Esophagus (tissue), 2 donors: ENCODE data around the gene SH3PXD2A. TPM values are rescaled to one million over a fixed set of nuclear protein-coding genes. Genes with fewer than 3 reads are reported as not detected.

ENCODE experiments used
- H3K27ac ChIP-seq, 2 donors: one replicate each; pipeline ENCODE4 v1.5.1; 2013; ENCODE audit warnings: low read depth in 2 of 2, mild to moderate bottlenecking in 2 of 2, inconsistent platforms in 1 of 2, low read length in 1 of 2, moderate library complexity in 1 of 2
- H3K27me3 ChIP-seq, 2 donors: one replicate each; pipeline ENCODE4 v1.6.1; 2013; ENCODE audit warnings: low read length in 2 of 2, control low read depth in 1 of 2, mild to moderate bottlenecking in 1 of 2; ENCODE audit not compliant: insufficient read depth in 2 of 2, control insufficient read depth in 1 of 2
- H3K36me3 ChIP-seq, 2 donors: one replicate each; pipeline ENCODE4 v1.6.1; 2013; ENCODE audit warnings: low read length in 1 of 2; ENCODE audit not compliant: control insufficient read depth in 2 of 2, insufficient read depth in 2 of 2
- H3K4me1 ChIP-seq, 2 donors: one replicate each; pipeline ENCODE4 v1.6.1; 2013; ENCODE audit warnings: low read length in 1 of 2; ENCODE audit not compliant: control insufficient read depth in 2 of 2, insufficient read depth in 2 of 2
- H3K4me3 ChIP-seq, 2 donors: one replicate each; pipeline ENCODE4 v1.5.1; 2013; ENCODE audit warnings: low read length in 2 of 2, mild to moderate bottlenecking in 2 of 2, low read depth in 1 of 2, moderate library complexity in 1 of 2
- H3K9me3 ChIP-seq, 2 donors: one replicate each; pipeline ENCODE4 v1.6.1; 2013; ENCODE audit warnings: mild to moderate bottlenecking in 2 of 2, low read depth in 1 of 2, low read length in 1 of 2, moderate library complexity in 1 of 2; ENCODE audit not compliant: control insufficient read depth in 2 of 2, insufficient read depth in 1 of 2
- WGBS, 2 donors: extraction: QIAGEN DNeasy Blood & Tissue Kit; methylation state at CpG; one replicate each; pipeline ENCODE4 v1.1.7; 2013; 5-methylcytosine and 5-hydroxymethylcytosine counted together
- polyA plus RNA-seq, 2 donors: library from polyadenylated mRNA; stranded (reverse); fragments of 200-250 nt; gene quantifications; one replicate each; pipeline ENCODE4 v1.2.3, GENCODE V29; 2013
- donor health status: healthy with polysubstance abuse.
- donor health status: Bipolar disorder and iron deficiency.

SH3PXD2A gene
- polyA plus RNA-seq, 2 donors, result 14.9 to 34.2 TPM

DNA sequence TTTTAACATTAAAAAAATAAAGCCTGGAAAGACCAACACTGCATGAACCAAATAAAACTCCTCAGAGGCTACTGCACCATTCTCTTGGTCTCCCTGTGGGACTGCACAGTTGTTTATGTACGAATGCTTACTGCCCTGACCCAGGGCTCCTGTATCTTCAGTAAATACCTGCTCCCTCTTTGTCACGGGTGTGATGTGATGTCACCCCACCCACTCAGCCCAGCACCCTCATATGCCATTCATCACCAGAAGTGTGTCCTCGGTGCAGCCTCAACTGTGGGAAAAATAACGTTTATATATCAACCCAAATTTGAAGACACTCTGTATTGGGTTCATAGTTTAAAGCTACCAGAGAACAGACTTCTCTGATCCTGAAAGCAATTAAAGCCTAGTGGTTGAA lies 14.0 kb upstream of the SH3PXD2A start:
- peaks cover 0 to 2% of the 10 kb centered on the region in 2 donors for H3K9me3 ChIP-seq
- no peaks in the 10 kb centered on the region for H3K36me3 ChIP-seq
- peaks cover 0 to 14% of the 10 kb centered on the region in 2 donors for H3K4me1 ChIP-seq
- H3K27me3 ChIP-seq, result no peaks in the 10 kb centered on the region
- no peak overlapping the region for H3K4me3 ChIP-seq
- WGBS, 2 donors, result 45 to 58% methylated on average over 4 of the region's 4 CpGs
- no peak overlapping the region for H3K27ac ChIP-seq

DNA sequence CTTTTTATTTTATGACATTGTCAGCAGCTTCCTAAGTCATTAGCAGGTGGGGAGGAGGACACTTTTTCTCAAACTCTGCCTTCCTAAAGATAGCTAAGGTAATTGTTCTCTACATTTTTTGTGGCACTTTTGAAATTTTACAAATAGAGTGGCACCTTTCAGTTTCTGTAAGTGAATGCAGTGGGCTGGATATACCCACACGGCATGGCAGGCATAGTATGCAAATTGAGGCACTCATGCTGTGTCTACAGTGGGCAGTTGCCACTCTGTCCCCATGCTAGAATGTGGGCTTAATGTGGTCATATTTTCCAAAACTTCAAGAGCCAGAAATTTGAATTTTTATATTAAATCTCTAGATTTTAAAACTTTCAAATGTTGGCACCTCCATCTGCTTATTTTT lies 12.8 kb upstream of the SH3PXD2A start:
- H3K9me3 ChIP-seq, result peaks cover 0 to 2% of the 10 kb centered on the region in 2 donors
- no peaks in the 10 kb centered on the region for H3K27me3 ChIP-seq
- H3K36me3 ChIP-seq, result no peaks in the 10 kb centered on the region
- no peak overlapping the region for H3K27ac ChIP-seq
- H3K4me1 ChIP-seq, result peaks cover 0 to 12% of the 10 kb centered on the region in 2 donors
- H3K4me3 ChIP-seq, result no peak overlapping the region
- 81 to 82% methylated on average over 1 of the region's 1 CpG for WGBS, 2 donors

DNA sequence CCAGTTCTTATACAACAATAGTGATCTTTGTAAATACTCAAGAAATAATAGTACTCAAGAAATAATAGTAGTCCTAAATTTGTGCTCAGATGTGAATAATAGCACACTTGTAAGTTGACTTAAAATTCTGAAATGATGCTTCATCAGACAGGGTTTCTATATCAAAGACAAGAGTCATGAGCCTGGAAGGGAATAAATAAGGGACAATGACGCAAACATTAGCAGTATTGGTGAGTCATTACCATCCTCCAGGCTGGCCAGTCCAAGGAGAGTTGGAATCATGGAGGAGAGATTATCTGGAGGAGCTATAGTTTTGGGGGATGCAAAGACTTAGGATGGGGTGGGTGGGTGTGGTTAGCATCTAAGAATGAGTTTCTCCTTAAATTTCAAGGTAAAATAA lies 6.1 kb upstream of the SH3PXD2A start:
- H3K4me3 ChIP-seq, result no peak overlapping the region
- WGBS, 2 donors, result 78 to 83% methylated on average over 1 of the region's 1 CpG
- H3K4me1 ChIP-seq, result no peaks in the 10 kb centered on the region
- no peaks in the 10 kb centered on the region for H3K36me3 ChIP-seq
- no peak overlapping the region for H3K27ac ChIP-seq
- H3K27me3 ChIP-seq, result no peaks in the 10 kb centered on the region
- peaks cover 0 to 2% of the 10 kb centered on the region in 2 donors for H3K9me3 ChIP-seq

DNA sequence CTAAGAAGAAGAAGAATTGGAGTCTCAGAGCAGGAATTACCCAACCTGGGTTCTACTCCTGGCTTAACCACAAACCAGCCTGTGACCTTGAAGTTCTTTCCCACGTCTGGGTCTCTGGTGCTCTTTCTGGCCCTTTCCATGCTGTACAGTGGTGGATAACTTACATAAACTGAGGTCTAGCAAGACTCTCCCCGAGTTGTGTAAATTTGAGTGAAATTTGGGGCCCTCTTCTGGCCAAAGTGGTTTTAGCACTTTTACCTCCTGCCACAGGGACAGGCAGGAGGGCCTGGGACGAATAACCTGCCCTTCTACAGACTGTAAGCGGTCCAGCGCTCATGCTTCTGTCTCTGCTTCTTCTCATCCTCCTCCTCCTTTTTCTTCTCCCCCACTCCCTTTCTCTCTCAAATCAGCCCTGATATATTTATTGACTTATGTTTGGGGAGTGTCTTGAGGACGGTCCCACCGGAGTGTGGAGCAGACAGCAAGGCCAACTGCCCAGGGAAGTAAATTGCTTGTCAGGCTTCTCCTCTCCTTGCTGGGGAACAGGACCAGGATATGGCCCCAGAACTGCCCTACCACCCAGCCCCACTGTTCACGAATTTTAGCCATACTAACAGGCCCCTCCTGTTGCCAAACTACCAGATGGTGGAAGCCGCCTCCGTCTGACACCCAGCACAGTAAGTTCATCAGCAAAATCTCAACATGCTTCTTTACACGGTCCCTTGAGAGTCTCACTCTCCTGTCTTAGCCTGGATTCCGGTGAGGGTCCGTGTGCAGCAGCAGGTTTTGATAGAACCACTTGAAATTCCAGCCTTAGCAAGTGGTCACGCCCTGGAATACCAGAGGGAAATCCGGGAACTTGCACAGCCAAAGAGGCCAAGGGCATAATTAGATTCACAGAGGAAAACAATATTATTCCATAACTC lies 4.0 kb upstream of the SH3PXD2A start:
- H3K9me3 ChIP-seq, result no peaks in the 10 kb centered on the region
- H3K27me3 ChIP-seq, result no peaks in the 10 kb centered on the region
- H3K4me1 ChIP-seq, result no peaks in the 10 kb centered on the region
- H3K27ac ChIP-seq, result peak overlapping the region in 1 of 2 donors; percentile 36
- WGBS, 2 donors, result 56 to 58% methylated on average over 15 of the region's 15 CpGs
- no peaks in the 10 kb centered on the region for H3K36me3 ChIP-seq
- no peak overlapping the region for H3K4me3 ChIP-seq

DNA sequence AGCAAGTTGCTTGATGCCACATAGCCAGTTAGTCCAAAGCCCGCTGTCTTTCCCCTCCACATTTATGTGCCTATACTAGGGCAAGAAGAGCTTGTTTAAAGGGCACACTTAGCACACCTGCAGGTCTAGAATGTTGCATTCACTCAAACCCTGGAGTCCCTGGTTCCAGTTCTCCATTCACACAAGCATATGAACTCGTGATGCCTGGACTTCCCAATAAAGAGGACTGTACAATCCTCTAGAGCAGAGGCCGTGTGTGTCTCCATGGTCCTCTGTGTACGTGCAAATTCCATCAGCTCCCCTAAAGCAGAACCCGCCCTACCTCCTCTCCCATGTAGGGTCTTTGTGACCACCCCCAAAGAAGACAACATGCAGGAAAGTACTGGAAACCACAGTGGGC lies 3.0 kb upstream of the SH3PXD2A start:
- no peaks in the 10 kb centered on the region for H3K27me3 ChIP-seq
- H3K4me1 ChIP-seq, result no peaks in the 10 kb centered on the region
- no peak overlapping the region for H3K4me3 ChIP-seq
- WGBS, 2 donors, result 83 to 85% methylated on average over 5 of the region's 5 CpGs
- no peaks in the 10 kb centered on the region for H3K36me3 ChIP-seq
- no peak overlapping the region for H3K27ac ChIP-seq
- H3K9me3 ChIP-seq, result no peaks in the 10 kb centered on the region

- Histone ChIP-seq H3K4me3 (no peak overlapping the region), H3K27ac (no peak overlapping the region), H3K9me3 (no peaks in the 10 kb centered on the region), H3K27me3 (no peaks in the 10 kb centered on the region), H3K36me3 (no peaks in the 10 kb centered on the region), H3K4me1 (peaks cover 0 to 7% of the 10 kb centered on the region in 2 donors)
- WGBS, 2 donors, result 74 to 86% methylated on average over 5 of the region's 5 CpGs
These were observed 1.4 kb upstream of the SH3PXD2A start for GRCh38 chr10:103856797-103857170.

DNA sequence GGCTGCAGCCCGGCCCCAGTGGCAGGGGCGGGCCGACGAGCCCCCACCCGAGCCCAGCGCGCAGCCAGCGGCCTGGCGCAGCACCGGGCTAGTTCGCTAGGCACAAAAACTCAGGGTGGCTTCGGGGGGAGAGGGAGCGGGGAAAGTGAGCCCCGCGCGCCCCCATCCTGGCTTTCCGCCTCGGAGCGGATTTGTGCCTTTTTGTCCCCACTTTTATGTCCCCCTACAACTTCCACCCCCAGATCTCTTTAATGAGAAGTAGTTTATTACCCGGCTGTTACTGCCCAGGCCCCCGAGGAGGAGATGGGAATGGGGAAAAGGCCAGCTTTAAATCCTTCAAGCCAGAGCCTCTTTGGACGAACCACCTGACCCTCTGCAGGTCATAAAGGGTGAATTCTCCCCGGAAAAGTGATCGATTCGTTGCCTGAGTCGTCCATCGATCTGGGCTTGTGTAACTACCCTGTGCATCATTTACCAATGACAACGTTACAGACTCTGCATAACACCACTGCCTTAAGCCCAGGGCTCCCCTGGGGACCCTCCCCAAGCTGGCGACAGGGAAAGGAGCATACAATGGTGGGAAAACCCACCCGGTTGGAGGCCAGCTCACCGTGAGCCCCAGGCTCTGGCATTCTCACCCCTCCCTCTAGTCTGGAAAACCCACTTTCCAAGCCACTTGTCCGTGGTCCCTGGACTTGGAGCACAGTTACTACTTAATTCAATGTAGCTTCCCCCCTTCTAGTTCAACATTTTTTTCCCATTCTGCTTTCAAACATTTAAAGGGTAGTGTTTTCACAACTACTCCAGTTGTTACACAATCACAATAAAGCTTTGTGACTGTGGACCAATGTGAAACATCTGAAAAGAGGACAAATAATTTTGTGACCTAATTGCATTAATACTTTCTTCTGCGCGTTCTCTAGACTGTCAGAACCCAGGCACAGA lies 748 bp upstream of the SH3PXD2A start:
- peaks cover 0 to 4% of the 10 kb centered on the region in 2 donors for H3K36me3 ChIP-seq
- peak overlapping the region; percentile 70 to 77 for H3K4me3 ChIP-seq
- H3K9me3 ChIP-seq, result no peaks in the 10 kb centered on the region
- H3K27ac ChIP-seq, result peak overlapping the region in 1 of 2 donors; percentile 70
- H3K4me1 ChIP-seq, result peaks cover 0 to 10% of the 10 kb centered on the region in 2 donors
- H3K27me3 ChIP-seq, result no peaks in the 10 kb centered on the region
- 15 to 22% methylated on average over 25 to 34 of the region's 34 CpGs for WGBS, 2 donors

GRCh38 chr10:103854686-103855391 lies 537 bp downstream of the SH3PXD2A start:
- Histone ChIP-seq H3K4me1 (peaks cover 3 to 20% of the 10 kb centered on the region in 2 donors), H3K27me3 (no peaks in the 10 kb centered on the region), H3K4me3 (peak overlapping the region; percentile 70 to 77), H3K27ac (peak overlapping the region; percentile 66 to 70), H3K36me3 (peaks cover 0 to 4% of the 10 kb centered on the region in 2 donors), H3K9me3 (no peaks in the 10 kb centered on the region)
- 1 to 2% methylated on average over 37 to 53 of the region's 53 CpGs for WGBS, 2 donors

GRCh38 chr10:103854265-103854685 lies 1.1 kb downstream of the SH3PXD2A start:
- no peaks in the 10 kb centered on the region for H3K9me3 ChIP-seq
- H3K4me1 ChIP-seq, result peaks cover 6 to 20% of the 10 kb centered on the region in 2 donors
- no peaks in the 10 kb centered on the region for H3K27me3 ChIP-seq
- peak overlapping the region; percentile 66 to 70 for H3K27ac ChIP-seq
- 2 to 6% methylated on average over 13 of the region's 13 CpGs for WGBS, 2 donors
- H3K4me3 ChIP-seq, result peak overlapping the region; percentile 70 to 77
- peaks cover 0 to 4% of the 10 kb centered on the region in 2 donors for H3K36me3 ChIP-seq
